ENCODE results near the gene HOXC9.

DNA sequence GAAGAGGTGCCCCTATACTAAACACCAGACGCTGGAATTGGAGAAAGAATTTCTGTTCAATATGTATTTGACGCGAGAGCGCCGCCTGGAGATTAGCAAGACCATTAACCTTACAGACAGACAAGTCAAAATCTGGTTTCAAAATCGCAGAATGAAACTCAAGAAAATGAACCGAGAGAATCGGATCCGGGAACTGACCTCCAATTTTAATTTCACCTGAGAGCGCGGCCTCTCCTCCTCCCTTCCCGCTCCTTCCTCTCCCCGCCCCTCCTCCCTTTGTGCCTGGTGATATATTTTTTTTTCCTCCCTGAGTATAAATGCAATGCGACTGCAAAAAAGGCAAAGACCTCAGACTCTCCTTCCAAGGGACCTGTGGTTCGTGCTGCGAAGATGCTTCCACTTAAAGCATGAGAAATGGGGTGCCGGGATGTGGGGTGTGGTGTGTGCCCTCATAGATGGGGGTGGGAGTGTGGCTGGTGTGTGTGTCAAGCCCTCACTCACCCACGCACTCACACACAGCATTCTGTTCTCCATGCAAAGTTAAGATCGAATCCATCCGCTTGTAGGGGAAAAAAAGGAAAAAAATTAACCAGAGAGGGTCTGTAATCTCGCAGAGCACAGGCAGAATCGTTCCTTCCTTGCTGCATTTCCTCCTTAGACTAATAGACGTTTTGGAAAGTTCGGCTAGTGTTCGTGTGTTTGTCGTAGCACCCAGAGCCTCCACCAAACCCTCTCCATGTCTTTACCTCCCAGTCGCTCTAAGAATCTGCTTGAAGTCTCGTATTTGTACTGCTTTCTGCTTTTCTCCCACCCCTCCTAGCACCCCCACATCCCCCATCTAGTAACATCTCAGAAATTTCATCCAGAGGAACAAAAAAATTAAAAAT lies 10.5 kb upstream of the HOXC9 start:
- TF ChIP-seq, protein P1, sequence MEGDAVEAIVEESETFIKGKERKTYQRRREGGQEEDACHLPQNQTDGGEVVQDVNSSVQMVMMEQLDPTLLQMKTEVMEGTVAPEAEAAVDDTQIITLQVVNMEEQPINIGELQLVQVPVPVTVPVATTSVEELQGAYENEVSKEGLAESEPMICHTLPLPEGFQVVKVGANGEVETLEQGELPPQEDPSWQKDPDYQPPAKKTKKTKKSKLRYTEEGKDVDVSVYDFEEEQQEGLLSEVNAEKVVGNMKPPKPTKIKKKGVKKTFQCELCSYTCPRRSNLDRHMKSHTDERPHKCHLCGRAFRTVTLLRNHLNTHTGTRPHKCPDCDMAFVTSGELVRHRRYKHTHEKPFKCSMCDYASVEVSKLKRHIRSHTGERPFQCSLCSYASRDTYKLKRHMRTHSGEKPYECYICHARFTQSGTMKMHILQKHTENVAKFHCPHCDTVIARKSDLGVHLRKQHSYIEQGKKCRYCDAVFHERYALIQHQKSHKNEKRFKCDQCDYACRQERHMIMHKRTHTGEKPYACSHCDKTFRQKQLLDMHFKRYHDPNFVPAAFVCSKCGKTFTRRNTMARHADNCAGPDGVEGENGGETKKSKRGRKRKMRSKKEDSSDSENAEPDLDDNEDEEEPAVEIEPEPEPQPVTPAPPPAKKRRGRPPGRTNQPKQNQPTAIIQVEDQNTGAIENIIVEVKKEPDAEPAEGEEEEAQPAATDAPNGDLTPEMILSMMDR (IDR thresholded peaks at IDR 0.05): peak in 4 of 5 experiments; percentile 14 to 50 (median 30)
- no peak for TF ChIP-seq POLR2A (IDR thresholded peaks at IDR 0.05)
